ENCODE results near the gene ZNF536. TPM values are rescaled to one million over a fixed set of nuclear protein-coding genes. Genes with fewer than 3 reads are reported as not detected.

The ZNF536 gene
- total and polyA plus RNA-seq, 2 of the 4 experiments (the other 2 are of a cell fraction): not detected

DNA sequence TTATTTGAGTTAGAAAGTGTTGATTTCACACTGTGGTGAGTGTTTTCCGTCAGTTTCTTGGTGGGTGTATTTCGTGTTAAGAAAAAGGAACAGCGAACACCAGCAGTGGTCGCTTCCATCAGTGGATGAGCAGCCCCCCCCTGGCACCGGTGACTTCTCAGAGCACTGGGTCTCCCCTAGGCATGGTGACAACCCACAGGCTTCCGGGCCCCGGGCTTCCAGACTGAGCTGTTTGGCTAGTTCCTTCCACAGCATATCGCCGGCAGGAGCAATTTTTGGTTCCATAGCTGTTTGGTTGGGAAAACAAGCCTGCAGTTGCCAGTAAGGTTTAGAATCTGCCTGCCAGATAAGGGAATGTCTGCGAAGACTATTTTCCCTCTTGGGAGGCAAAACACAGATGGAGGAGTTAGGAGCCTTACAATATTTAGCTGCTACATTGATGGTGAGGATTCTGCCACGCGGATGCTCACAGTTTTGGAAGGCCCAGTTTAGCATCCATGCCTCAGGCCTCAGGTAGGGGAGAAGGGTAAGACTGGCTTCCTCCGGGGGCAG, 18.7 kb upstream of the ZNF536 start:
- Histone ChIP-seq H2BK20ac (ENCODE audit: low read depth, low read length) (no peak overlapping the region), H2AFZ (replicated peaks; ENCODE audit: low read length, poor library complexity) (no peak overlapping the region), H3K27ac (ENCODE audit: insufficient read depth, low read length) (no peak overlapping the region), H4K5ac (ENCODE audit: low read depth, low read length) (no peak overlapping the region), H3K14ac (replicated peaks; ENCODE audit: low read depth, low read length) (no peak overlapping the region), H3K4me3 (ENCODE audit: insufficient read depth, low read depth, low read length) (no peak overlapping the region), H3K4me2 (ENCODE audit: low read depth, low read length) (no peak overlapping the region), H2BK5ac (ENCODE audit: low read depth, low read length, poor library complexity, severe bottlenecking) (no peak overlapping the region), H3K9me3 (ENCODE audit: control insufficient read depth, insufficient read depth, low read length) (peaks cover 22% of the 10 kb centered on the region; the same call in 1 of the 2 replicates), H3K9me1 (ENCODE audit: insufficient read depth, low read length) (no peaks in the 10 kb centered on the region), H3K18ac (ENCODE audit: low read depth, low read length) (no peak overlapping the region), H2AK5ac (ENCODE audit: low read depth, low read length) (no peak overlapping the region), H4K8ac (ENCODE audit: low read depth in 2 of 2, low read length in 2 of 2) (no peak overlapping the region), H3K27me3 (ENCODE audit: control insufficient read depth, insufficient read depth, low read length) (no peaks in the 10 kb centered on the region), H4K91ac (ENCODE audit: insufficient read depth, low read depth, low read length) (no peak overlapping the region), H3K23ac (ENCODE audit: low read depth, low read length) (no peak overlapping the region), H3K4ac (ENCODE audit: low read depth, low read length) (no peak overlapping the region), H2AK9ac (replicated peaks; ENCODE audit: low read depth, low read length, poor library complexity) (no peak overlapping the region), H4K20me1 (ENCODE audit: insufficient read depth, low read length) (no peaks in the 10 kb centered on the region), H3K79me1 (ENCODE audit: low read depth in 1 of 2, low read length in 2 of 2) (no peaks in the 10 kb centered on the region), H3K36me3 (ENCODE audit: control insufficient read depth, insufficient read depth, low read length) (no peaks in the 10 kb centered on the region), H3K4me1 (ENCODE audit: control insufficient read depth, insufficient read depth, low read length) (no peaks in the 10 kb centered on the region), H3K56ac (ENCODE audit: extremely low read depth, insufficient read depth, low read length) (no peak overlapping the region), H3K9ac (ENCODE audit: low read depth, low read length) (no peak overlapping the region), H2BK15ac (ENCODE audit: low read depth, low read length) (no peak overlapping the region), H2BK120ac (ENCODE audit: low read depth, low read length) (no peak overlapping the region)
- DNase-seq: no peak
- TF ChIP-seq, protein P1, sequence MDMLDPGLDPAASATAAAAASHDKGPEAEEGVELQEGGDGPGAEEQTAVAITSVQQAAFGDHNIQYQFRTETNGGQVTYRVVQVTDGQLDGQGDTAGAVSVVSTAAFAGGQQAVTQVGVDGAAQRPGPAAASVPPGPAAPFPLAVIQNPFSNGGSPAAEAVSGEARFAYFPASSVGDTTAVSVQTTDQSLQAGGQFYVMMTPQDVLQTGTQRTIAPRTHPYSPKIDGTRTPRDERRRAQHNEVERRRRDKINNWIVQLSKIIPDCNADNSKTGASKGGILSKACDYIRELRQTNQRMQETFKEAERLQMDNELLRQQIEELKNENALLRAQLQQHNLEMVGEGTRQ (IDR thresholded peaks at IDR 0.05; ENCODE audit: low read depth, low read length): no peak
- TF ChIP-seq SMC3 (IDR thresholded peaks at IDR 0.05; ENCODE audit: low read depth, low read length) (no peak), BHLHE40 (IDR thresholded peaks at IDR 0.05; ENCODE audit: low read depth, low read length) (no peak), RAD21 (IDR thresholded peaks at IDR 0.05; ENCODE audit: low read length) (no peak), CHD1 (IDR thresholded peaks at IDR 0.05; ENCODE audit: low read depth, low read length) (no peak), POLR2A (IDR thresholded peaks at IDR 0.05; ENCODE audit: low read depth, low read length) (no peak), CEBPB (IDR thresholded peaks at IDR 0.05; ENCODE audit: low read depth, low read length) (no peak), MAZ (IDR thresholded peaks at IDR 0.05; ENCODE audit: borderline replicate concordance, low read depth, low read length) (no peak), RFX5 (IDR thresholded peaks at IDR 0.05; ENCODE audit: low read depth, low read length) (no peak), NFE2L2 (IDR thresholded peaks at IDR 0.05; ENCODE audit: low read depth, low read length) (no peak), RCOR1 (IDR thresholded peaks at IDR 0.05; ENCODE audit: insufficient replicate concordance, low read length) (no peak), MAFK (IDR thresholded peaks at IDR 0.05; ENCODE audit: low read depth, low read length) (no peak), FOS (IDR thresholded peaks at IDR 0.05; ENCODE audit: low read depth, low read length) (no peak)
- TF ChIP-seq, protein P2, sequence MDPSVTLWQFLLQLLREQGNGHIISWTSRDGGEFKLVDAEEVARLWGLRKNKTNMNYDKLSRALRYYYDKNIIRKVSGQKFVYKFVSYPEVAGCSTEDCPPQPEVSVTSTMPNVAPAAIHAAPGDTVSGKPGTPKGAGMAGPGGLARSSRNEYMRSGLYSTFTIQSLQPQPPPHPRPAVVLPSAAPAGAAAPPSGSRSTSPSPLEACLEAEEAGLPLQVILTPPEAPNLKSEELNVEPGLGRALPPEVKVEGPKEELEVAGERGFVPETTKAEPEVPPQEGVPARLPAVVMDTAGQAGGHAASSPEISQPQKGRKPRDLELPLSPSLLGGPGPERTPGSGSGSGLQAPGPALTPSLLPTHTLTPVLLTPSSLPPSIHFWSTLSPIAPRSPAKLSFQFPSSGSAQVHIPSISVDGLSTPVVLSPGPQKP (IDR thresholded peaks at IDR 0.05; ENCODE audit: borderline replicate concordance, low read depth, low read length): no peak
- TF ChIP-seq, protein P3, sequence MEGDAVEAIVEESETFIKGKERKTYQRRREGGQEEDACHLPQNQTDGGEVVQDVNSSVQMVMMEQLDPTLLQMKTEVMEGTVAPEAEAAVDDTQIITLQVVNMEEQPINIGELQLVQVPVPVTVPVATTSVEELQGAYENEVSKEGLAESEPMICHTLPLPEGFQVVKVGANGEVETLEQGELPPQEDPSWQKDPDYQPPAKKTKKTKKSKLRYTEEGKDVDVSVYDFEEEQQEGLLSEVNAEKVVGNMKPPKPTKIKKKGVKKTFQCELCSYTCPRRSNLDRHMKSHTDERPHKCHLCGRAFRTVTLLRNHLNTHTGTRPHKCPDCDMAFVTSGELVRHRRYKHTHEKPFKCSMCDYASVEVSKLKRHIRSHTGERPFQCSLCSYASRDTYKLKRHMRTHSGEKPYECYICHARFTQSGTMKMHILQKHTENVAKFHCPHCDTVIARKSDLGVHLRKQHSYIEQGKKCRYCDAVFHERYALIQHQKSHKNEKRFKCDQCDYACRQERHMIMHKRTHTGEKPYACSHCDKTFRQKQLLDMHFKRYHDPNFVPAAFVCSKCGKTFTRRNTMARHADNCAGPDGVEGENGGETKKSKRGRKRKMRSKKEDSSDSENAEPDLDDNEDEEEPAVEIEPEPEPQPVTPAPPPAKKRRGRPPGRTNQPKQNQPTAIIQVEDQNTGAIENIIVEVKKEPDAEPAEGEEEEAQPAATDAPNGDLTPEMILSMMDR (conservative IDR thresholded peaks at IDR 0.05; ENCODE audit: low read depth, low read length): no peak
- dilution Hi-C loops (cut with HindIII; ENCODE audit: low sequenced_read_pairs, unreplicated experiment): no loop called here
- CTCF ChIA-PET: no interaction called here
- intact Hi-C loops (cut with micrococcal nuclease): no loop called here
- WGBS, 2 experiments (ENCODE audit: extremely low coverage in 2 of 2, insufficient read length in 1 of 2): 82% methylated on average over 4 of the region's 13 CpGs; no CpG with 5 or more reads in 1 of the 2 experiments
- POLR2A ChIA-PET (ENCODE audit: unreplicated experiment): no interaction called here
- BruUV-seq (replicated peaks): no TSS peak
- no peak for ATAC-seq (ENCODE audit: low read depth)
- in situ Hi-C loops (cut with MboI; ENCODE audit: low sequenced_read_pairs): no loop called here

Data from IMR-90 (cell line).